A673 (cell line): Measurements from ENCODE around the gene KRTAP13-2.

Source experiments
- EZH2 ChIP-seq: fragments of 200-600 bp; sonication (generic); IDR thresholded peaks from 2 replicates; pipeline ENCODE4 v1.6.1; 2017; ENCODE audit warnings: borderline replicate concordance, low read depth, mild to moderate bottlenecking, mixed read lengths, antibody characterized with exemption, low read length; ENCODE audit not compliant: poor library complexity, severe bottlenecking
- TF ChIP-seq, protein P1 (sequence below): fragments of 300-800, 200-600 bp; sonication (generic); conservative IDR thresholded peaks from 2 replicates; pipeline ENCODE4 v1.5.1; 2017; ENCODE audit warnings: low read depth, mild to moderate bottlenecking, antibody characterized with exemption, low read length, moderate library complexity, mixed read lengths

DNA sequence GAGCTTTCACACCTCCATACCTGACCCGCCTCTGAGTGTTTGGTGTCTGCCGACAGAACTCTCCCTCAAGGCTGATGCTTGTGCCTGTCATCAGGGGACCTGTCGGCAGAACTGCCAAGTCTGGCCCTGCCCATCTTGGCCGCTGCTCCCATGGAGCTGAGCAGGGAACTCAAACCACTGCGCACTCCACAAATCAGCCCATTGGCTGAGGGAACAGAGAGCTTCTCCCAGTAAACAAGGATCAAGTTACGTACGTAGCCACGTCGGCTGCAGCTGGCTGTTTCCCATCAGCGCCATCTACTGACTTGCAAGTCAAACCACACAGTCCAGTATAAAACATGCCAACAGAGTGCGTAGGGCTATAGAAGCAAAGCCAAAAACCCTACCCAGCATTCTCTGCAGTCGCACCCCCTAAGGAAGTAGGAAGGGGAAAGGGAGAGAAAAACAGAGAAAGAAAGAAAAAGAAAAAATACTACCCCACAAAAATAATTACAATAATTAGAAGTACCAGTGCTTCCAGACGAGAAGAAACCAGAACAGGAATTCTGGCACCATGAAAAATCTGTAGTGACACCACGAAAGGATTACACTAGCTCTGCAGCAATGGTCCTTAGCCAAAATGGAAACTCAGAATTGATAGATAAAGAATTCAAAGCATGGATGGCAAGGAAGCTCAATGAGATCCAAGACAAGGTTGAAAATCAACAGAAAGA, 36.9 kb upstream of the KRTAP13-2 start:
- no peak for TF ChIP-seq EZH2
- TF ChIP-seq, protein P1, sequence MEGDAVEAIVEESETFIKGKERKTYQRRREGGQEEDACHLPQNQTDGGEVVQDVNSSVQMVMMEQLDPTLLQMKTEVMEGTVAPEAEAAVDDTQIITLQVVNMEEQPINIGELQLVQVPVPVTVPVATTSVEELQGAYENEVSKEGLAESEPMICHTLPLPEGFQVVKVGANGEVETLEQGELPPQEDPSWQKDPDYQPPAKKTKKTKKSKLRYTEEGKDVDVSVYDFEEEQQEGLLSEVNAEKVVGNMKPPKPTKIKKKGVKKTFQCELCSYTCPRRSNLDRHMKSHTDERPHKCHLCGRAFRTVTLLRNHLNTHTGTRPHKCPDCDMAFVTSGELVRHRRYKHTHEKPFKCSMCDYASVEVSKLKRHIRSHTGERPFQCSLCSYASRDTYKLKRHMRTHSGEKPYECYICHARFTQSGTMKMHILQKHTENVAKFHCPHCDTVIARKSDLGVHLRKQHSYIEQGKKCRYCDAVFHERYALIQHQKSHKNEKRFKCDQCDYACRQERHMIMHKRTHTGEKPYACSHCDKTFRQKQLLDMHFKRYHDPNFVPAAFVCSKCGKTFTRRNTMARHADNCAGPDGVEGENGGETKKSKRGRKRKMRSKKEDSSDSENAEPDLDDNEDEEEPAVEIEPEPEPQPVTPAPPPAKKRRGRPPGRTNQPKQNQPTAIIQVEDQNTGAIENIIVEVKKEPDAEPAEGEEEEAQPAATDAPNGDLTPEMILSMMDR: peak; percentile 84
